ENCODE measurements around the gene METAP1D.

DNA sequence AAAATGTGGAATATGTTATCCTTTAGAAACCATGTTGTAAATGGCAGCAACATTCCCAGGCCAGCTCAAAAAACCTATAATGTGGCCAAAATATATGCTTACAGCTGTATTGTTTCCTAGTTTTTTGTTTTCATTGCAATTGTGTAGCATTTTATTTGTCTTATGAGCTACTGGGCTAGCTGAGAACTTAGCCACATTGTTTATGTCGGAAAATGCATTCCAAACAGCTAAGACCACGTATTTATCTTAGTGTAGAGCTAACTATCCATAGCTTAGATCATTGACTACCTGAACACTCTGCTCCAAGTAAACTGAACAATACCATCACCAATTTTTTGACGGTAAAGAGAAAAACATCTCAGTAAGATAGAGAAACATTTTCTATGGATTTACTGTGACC is 38.4 kb downstream of the METAP1D start:
- TF ChIP-seq, protein P1, sequence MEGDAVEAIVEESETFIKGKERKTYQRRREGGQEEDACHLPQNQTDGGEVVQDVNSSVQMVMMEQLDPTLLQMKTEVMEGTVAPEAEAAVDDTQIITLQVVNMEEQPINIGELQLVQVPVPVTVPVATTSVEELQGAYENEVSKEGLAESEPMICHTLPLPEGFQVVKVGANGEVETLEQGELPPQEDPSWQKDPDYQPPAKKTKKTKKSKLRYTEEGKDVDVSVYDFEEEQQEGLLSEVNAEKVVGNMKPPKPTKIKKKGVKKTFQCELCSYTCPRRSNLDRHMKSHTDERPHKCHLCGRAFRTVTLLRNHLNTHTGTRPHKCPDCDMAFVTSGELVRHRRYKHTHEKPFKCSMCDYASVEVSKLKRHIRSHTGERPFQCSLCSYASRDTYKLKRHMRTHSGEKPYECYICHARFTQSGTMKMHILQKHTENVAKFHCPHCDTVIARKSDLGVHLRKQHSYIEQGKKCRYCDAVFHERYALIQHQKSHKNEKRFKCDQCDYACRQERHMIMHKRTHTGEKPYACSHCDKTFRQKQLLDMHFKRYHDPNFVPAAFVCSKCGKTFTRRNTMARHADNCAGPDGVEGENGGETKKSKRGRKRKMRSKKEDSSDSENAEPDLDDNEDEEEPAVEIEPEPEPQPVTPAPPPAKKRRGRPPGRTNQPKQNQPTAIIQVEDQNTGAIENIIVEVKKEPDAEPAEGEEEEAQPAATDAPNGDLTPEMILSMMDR (IDR thresholded peaks at IDR 0.05; ENCODE audit: insufficient read depth, low read length, poor library complexity, severe bottlenecking), result no peak
- TF ChIP-seq EZH2phosphoT487 (conservative IDR thresholded peaks at IDR 0.05; ENCODE audit: low read length), result no peak
